PC-3 (cell line): ENCODE data around the gene ZDHHC1.

Experiments used
- EZH2 ChIP-seq: fragments of 300-600 bp; sonication (generic); IDR thresholded peaks from one replicate; pipeline ENCODE4 v1.6.1; 2017; ENCODE audit warnings: antibody characterized with exemption, mild to moderate bottlenecking, low read length; ENCODE audit not compliant: unreplicated experiment
- EZH2phosphoT487 ChIP-seq: fragments of 300-600 bp; sonication (generic); IDR thresholded peaks from 2 replicates; pipeline ENCODE4 v1.6.1; 2018; ENCODE audit warnings: mild to moderate bottlenecking, antibody characterized with exemption, low read length, borderline replicate concordance
- TF ChIP-seq, protein P1 (sequence below): fragments of 300-600 bp; sonication (generic); conservative IDR thresholded peaks from 2 replicates; pipeline ENCODE4 v1.5.1; 2017; ENCODE audit warnings: antibody characterized with exemption, low read depth, mild to moderate bottlenecking, low read length

DNA sequence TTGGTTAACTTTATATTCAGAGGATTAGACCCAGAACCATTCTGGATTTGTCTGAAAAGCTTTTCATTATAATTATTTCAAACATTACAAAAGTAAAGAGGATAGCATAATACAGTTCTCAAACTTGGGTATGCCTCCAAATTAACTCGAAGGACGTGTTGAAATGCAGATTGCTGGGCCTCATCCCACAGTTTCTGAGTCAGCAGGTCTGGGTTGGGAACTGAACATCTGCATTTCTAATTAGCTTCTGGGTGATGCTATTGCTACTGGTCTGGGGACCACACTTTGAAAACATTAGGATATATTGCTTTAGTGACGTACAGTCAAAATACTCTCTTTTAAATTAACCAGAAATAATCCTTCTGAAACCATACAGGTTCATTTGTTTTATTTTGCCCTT, 33.0 kb downstream of the ZDHHC1 start:
- TF ChIP-seq, protein P1, sequence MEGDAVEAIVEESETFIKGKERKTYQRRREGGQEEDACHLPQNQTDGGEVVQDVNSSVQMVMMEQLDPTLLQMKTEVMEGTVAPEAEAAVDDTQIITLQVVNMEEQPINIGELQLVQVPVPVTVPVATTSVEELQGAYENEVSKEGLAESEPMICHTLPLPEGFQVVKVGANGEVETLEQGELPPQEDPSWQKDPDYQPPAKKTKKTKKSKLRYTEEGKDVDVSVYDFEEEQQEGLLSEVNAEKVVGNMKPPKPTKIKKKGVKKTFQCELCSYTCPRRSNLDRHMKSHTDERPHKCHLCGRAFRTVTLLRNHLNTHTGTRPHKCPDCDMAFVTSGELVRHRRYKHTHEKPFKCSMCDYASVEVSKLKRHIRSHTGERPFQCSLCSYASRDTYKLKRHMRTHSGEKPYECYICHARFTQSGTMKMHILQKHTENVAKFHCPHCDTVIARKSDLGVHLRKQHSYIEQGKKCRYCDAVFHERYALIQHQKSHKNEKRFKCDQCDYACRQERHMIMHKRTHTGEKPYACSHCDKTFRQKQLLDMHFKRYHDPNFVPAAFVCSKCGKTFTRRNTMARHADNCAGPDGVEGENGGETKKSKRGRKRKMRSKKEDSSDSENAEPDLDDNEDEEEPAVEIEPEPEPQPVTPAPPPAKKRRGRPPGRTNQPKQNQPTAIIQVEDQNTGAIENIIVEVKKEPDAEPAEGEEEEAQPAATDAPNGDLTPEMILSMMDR, result no peak
- TF ChIP-seq EZH2, result no peak
- no peak for TF ChIP-seq EZH2phosphoT487
